Activated T-cell treated with anti-CD3 and anti-CD28 coated beads for 4 hours (primary cell): Measurements from ENCODE around the gene KASH5.
"Not testable (repeated sequence)": the region's sequence is repeated elsewhere in the genome, so short reads cannot be mapped to it uniquely, and the experiment has no call there.

Experiments
- DNase-seq: peaks from one replicate; pipeline ENCODE4 v3.0.0-alpha.2; 2020

KASH5 gene

DNA sequence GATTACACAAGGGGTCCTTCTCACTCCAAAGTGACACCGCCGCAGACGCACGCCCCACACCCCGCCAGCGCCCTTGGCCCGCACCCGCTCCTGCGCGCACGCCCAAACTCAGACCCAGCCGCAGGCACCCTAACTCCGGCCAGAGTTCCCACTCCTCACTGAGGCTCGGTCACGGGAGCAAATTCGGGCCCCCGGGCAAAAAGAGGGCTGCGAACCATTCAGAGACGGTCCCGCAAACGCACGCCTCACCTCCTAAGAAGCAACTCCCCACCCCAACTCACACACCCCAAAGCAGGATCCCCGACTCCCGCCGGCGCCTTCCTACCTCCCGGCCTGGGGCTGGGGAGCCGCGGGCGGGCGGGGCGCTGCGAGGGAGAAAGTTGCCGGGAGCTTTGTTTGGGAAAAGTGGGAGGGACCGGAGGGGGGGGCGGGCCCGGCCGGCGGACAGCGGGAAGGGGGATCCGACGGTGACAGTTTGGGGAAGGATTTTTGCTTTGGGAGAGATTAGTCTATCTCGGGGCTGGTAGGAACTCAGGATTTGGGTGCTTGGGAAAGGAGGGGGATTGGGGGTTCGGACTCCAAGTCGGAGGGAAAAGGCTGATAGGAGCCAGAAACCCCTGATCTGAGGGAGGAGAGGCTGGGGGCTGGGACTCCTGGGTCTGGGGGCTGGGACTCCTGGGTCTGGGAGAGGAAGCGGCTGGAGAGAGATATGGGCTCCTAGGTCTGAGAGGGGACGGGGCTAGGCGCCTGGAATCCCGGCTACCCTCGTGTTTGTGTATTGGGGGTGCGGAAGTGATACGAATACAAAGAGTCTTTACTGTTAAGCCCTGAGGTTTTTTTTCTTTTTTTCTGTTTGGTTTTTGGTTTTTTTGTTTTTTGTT lies 25.8 kb upstream of the KASH5 start, which contains the start of gene TEAD2:
Gene TEAD2, minus strand, starts transcription at position 369 of the 881 bp plus-strand sequence. CDS start 2,341 bp downstream, outside the sequence.
- no peak for DNase-seq

GRCh38 chr19:49362929-49363267 lies 25.2 kb upstream of the KASH5 start:
- no peak for DNase-seq

DNA sequence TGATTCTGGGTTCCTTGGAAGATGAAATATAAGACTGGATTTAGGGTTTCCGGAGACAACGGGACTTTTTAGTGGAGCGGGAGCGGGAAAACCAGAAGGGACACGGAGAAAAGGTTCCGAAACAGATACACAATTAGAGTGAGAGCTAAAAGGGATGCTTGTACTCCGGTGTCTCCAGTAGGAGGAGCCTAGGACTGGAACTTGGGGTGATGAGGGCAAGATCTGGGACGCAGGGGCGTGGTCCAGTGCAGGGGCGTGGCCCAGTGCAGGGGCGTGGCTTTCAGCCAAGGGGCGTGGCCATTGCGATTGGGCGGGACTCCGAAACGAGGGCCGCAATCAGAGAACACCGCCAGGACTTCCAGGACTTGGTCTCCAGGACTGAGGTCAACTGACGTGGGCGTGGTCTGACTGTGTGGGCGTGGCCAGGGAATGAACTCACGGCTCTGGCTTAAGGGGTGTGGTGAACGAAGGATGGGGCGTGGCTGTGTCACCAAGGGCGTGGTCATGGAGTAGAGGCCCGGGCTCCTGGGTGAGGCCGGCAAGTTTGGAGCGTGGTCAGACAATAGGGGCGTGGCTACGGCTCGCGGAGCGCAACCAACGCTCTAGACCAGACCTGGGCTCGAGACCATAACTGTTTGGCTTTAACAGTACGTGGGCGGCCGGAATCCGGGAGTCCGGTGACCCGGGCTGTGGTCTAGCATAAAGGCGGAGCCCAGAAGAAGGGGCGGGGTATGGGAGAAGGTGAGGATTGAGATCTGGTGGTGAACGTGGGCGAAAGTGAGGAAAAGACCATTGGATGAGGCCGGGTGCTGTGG lies 24.6 kb upstream of the KASH5 start, which contains the start of gene DKKL1:
Gene DKKL1, plus strand, starts transcription at position 610 of the 815 bp plus-strand sequence. Its CDS starts 122 bp downstream, at position 732.
- DNase-seq, result peak; percentile 32

GRCh38 chr19:49364083-49364737 lies 23.8 kb upstream of the KASH5 start:
- no peak for DNase-seq

GRCh38 chr19:49366110-49366509 lies 21.9 kb upstream of the KASH5 start:
- no peak for DNase-seq

DNA sequence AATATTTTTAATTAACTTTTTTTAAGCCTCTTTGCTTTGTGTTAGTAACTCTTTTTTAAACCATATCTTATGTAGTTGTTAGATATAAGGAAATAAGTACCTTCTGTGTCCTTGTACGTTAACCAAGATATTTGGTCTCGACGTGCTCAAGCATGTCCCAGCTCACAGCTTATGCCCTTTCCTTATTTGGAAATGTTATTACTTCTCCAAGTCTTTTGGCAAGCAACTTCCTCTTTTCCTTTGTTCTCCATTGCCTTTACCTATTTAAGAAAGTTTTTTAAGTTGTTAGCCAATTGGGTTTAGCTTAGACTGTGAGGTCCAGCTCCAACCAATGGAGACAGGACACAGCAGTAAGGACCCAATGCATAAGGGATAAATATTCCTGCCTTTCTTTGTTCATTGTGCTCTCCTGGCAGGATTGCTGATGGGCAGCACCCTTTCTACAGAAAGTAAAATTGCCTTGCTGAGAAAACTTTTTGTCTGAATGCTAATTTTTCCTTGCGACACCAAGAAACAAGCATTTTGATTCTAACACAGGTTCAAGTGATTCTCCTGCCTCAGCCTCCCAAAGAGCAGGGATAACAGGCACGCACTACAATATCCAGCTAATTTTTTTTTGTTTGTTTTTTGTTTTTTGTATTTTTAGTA lies 19.2 kb upstream of the KASH5 start:
- DNase-seq, result no peak

GRCh38 chr19:49371184-49371583 lies 16.9 kb upstream of the KASH5 start:
- DNase-seq, result no peak

GRCh38 chr19:49373174-49373573 lies 14.9 kb upstream of the KASH5 start:
- not testable (repeated sequence) for DNase-seq

GRCh38 chr19:49374665-49375434 lies 13.2 kb upstream of the KASH5 start:
- DNase-seq, result no peak

- no peak for DNase-seq
These were observed 9.5 kb upstream of the KASH5 start for GRCh38 chr19:49378512-49378911.

DNA sequence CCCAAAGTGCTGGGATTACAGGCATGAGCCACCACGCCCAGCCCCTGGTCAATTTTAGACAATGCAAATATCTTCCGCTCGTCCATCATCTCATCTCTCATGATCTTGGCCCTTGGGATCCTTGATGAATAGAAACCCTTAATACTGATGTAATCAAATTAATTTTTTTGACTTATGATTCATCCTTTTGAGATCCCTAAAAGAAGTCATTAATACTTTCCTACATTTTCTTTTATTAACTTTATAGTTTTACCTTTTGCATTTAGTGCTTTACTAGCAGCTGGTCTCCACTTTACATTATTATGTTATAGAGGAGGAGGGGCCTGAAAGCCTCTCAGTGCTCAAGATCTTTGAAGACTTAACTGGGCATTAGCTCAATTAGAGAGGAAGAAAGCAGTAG lies 7.7 kb upstream of the KASH5 start:
- DNase-seq, result no peak

DNA sequence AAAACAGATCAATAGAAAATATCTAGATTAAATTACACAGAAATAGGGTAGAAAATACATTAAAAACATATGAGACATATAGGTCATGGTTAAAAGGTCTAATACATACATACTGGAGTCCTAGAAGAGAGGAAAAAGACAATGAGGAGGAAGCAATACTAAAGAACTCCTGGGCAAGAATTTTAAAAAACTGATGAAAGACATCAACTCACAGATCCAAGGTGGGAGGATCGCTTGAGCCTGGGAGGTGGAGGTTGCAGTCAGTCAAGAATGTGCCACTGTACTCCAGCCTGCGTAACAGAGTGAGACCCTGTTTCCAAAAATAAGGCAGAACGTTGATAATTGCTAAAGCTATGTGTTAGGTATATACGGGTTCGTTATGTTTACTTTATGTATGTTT lies 5.4 kb upstream of the KASH5 start:
- no peak for DNase-seq

DNA sequence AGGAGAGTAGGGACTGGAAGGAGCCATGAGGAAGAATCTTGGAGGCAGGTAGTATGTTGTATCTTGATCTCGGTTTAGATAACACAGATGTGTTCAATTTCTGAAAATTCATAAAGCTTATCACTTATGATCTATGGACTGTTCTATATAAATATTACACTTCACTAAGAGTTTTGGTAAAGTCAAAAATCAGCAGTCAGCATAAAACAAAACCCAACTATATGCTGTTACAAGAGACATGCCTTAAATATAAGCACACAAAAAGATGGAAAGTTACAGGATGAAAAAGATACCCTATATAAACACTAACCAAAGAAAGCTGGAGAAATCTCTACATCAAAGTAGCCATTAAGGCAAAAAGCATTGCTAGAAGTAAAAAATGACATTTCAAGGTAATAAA lies 4.5 kb upstream of the KASH5 start:
- no peak for DNase-seq

DNA sequence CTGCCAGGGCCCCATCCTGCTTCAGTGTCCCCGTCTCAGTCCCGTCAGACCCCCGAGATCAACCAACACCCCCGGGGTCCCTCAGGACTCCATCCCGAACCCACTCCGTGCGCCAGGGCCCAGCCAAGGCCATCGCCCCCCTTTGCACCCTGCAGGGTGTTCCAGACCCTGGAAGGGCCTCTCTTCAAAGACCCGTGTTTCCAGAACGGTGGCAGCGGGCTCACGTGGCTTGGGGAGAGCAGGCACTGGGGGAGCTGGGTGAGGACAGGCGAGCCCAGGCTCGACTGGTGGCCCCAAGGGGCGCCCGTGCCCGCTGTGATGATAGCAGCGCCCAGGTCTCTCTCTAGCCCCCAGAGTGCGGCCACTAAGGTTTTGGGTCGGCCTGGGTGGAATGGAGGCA lies 1.4 kb downstream of the KASH5 start:
- no peak for DNase-seq

DNA sequence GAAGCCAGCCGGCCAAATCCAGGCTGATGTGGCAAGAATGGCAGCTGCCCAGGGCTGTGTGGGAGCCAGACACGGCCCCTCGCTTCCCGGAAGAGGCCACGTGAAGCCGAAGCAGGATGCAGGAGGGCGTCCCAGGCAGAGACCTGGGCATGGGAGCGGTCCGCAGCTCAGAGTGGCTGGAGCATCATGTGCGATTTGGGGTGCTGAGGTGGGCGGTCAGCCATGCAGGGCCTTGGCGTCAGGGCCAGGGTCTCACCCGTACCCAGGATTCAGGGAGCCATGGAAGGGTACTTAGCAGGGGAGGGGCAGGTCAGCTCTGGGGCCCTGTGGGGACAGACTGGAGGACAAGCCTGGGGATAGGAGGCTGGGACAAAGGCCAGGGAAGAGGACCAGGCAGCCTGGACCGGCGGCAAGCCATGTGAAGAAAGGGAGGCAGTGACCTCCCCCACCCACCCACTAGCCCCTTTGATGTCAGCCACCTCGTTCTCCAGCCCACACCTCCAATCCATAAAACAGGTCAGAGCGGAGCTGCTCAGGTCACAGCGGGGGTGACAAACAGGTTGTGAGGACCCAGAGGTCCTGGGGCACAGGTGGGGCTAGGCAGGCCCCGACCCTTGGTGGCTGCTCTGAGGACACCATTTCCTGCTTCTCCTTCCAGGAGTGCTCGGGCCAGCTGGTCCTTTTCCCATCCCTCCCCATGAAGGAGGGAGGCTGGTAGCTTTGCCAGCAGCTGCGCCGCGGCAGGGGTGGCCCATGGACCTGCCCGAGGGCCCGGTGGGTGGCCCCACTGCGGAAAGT lies 2.3 kb downstream of the KASH5 start:
- DNase-seq, result no peak

- no peak for DNase-seq
These were observed 2.9 kb downstream of the KASH5 start for GRCh38 chr19:49390929-49391359.

DNA sequence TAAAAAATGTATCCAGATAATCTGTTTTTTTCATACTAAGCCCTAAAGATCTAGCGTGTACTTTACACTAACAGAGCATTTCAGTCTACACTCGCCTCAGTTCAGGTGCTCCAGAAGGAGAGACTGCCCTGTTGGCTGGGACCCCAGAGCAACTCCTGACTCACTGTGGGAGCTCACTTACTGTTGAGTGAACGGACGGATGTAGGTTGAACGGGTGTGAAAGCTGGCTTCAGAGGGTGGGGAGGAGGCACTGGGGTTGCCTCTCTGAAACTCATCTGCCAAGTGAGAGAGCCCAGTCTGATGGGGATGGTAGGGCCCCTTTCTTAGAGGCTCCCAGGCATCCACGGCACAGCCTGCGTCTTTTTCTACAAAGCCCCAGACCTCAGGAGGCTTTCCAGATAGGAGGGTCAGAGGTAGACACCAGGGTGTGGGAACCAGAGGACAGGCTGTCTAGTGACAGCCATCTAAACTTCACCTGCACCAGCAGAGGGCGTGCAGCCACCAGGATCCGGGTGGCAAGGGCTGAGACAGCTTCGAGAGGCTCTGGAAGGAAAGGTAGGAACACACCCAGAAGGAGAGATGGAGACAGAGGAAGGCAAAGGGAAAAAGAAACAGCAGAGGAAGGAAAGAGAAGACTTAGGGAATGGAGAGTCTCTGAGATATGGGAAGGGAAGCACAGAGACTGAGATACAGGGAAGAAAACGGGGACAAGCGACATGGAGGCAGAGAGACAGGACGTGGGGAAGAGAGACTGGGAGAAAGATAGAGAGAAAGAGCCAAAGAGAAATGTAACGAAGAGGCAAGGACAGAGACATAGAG lies 3.7 kb downstream of the KASH5 start:
- peak; percentile 70 for DNase-seq

- DNase-seq, result no peak
These were observed 5.8 kb downstream of the KASH5 start for GRCh38 chr19:49393881-49394280.

DNA sequence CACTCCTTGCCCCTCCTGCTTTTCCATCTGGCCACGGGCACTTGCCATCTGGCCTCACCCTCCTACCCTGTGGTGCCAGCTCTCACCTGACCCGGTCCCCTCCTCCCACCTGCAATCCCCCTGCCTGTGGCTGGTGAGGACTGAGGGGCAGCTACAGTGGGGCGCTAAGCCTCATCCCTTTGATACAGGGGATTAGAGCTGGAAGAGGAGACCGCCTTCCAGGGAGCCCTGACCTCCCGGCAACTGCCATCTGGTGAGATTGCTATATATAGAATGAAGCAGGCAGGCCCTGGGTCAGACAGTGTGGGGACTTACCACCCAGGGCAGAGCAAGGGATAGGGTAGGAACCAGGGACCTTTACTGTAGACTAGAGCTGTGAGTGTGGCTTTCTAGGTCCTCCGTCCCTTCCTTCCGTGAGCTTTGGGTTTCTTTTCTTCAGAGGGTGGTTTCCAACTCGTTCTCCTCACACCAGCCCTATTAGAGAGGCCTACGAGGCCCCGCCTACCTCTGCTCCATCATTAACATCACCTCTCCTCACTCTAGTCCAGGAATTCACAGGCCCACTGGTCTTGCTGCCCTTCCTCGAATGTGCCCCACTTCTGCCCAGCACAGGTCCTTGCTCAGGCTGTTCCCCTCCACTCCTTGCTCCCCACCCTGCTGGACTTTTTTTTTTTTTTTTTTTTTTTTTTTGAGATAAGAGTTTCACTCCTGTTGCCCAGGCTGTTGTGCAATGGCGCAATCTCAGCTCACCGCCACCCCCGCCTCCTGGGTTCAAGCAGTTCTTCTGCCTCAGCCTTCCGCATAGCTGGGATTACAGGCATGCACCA lies 7.7 kb downstream of the KASH5 start:
- DNase-seq, result no peak
